KG1 (cell line): ENCODE data around the gene SOCS6.

Source experiments
- DNase-seq: peaks from one replicate; lab custom pipeline; 2025; lab: John Stamatoyannopoulos, UW

The SOCS6 gene

GRCh38 chr18:70289351-70290312 lies 787 bp downstream of the SOCS6 start:
- no peak for DNase-seq

- no peak for DNase-seq
Measured at GRCh38 chr18:70290482-70291294, 1.8 kb downstream of the SOCS6 start.

GRCh38 chr18:70291295-70291574 lies 2.4 kb downstream of the SOCS6 start:
- no peak for DNase-seq

- DNase-seq = no peak
Measured at GRCh38 chr18:70292628-70293027, 3.8 kb downstream of the SOCS6 start.

- DNase-seq = no peak
Measured at GRCh38 chr18:70293166-70293565, 4.3 kb downstream of the SOCS6 start.

- DNase-seq = no peak
Measured at GRCh38 chr18:70294471-70295191, 5.8 kb downstream of the SOCS6 start.

GRCh38 chr18:70295192-70296188 lies 6.6 kb downstream of the SOCS6 start:
- no peak for DNase-seq

GRCh38 chr18:70296289-70296688 lies 7.4 kb downstream of the SOCS6 start:
- DNase-seq = no peak

- DNase-seq = no peak
Measured at GRCh38 chr18:70296781-70297180, 7.9 kb downstream of the SOCS6 start.

GRCh38 chr18:70299393-70299792 lies 10.5 kb downstream of the SOCS6 start:
- no peak for DNase-seq

- DNase-seq = no peak
Measured at GRCh38 chr18:70301667-70302066, 12.8 kb downstream of the SOCS6 start.

GRCh38 chr18:70308555-70309294 lies 19.9 kb downstream of the SOCS6 start:
- DNase-seq = no peak

GRCh38 chr18:70310560-70311320 lies 21.9 kb downstream of the SOCS6 start:
- no peak for DNase-seq

GRCh38 chr18:70311726-70312125 lies 22.9 kb downstream of the SOCS6 start:
- DNase-seq = no peak

GRCh38 chr18:70313640-70314039 lies 24.8 kb downstream of the SOCS6 start:
- no peak for DNase-seq

- no peak for DNase-seq
Measured at GRCh38 chr18:70314151-70314782, 25.4 kb downstream of the SOCS6 start.

GRCh38 chr18:70319187-70319586 lies 30.3 kb downstream of the SOCS6 start:
- DNase-seq = no peak

- DNase-seq = no peak
Measured at GRCh38 chr18:70321616-70322015, 32.8 kb downstream of the SOCS6 start.

GRCh38 chr18:70322385-70322784 lies 33.5 kb downstream of the SOCS6 start:
- no peak for DNase-seq
